Astrocyte of the cerebellum (primary cell): ENCODE data around the gene OR2L2.
"Not testable (repeated sequence)": the region's sequence is repeated elsewhere in the genome, so short reads cannot be mapped to it uniquely, and the experiment has no call there.

Source experiments
- DNase-seq: peaks from one replicate; pipeline ENCODE4 v3.0.0-alpha.2; 2011; ENCODE audit warnings: low read depth
- H3K4me3 ChIP-seq: 2 replicates; pipeline ENCODE4 v1.5.1; 2011; ENCODE audit warnings: mild to moderate bottlenecking, low read depth, low read length, moderate library complexity
- in situ Hi-C: cut with HindIII; loops from 2 replicates; pipeline ENCODE4 v1.10.0; 2017; ENCODE audit warnings: low sequenced_read_pairs
- TF ChIP-seq, protein P1 (sequence below): IDR thresholded peaks from 2 replicates; pipeline ENCODE4 v1.5.1; 2012; ENCODE audit warnings: low read length, low read depth, moderate library complexity, mild to moderate bottlenecking; ENCODE audit errors: missing control alignments

The OR2L2 gene

DNA sequence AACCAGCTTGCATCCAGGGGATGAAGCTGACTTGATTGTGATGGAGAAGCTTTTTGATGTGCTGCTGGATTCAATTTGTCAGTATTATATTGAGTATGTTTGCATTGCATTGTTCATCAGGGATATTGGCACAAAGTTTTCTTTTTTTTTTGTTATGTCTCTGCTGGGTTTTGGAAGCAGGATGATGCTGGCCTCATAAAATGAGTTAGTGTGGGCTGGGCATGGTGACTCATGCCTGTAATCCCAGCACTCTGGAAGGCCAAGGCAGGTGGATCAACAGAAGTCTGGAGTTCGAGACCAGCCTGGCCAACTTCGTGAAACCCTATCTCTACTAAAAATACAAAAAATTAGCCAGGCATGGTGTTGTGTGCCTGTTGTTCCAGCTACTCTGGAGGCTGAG is 25.4 kb downstream of the OR2L2 start:
- in situ Hi-C loops = no loop called here
- TF ChIP-seq, protein P1, sequence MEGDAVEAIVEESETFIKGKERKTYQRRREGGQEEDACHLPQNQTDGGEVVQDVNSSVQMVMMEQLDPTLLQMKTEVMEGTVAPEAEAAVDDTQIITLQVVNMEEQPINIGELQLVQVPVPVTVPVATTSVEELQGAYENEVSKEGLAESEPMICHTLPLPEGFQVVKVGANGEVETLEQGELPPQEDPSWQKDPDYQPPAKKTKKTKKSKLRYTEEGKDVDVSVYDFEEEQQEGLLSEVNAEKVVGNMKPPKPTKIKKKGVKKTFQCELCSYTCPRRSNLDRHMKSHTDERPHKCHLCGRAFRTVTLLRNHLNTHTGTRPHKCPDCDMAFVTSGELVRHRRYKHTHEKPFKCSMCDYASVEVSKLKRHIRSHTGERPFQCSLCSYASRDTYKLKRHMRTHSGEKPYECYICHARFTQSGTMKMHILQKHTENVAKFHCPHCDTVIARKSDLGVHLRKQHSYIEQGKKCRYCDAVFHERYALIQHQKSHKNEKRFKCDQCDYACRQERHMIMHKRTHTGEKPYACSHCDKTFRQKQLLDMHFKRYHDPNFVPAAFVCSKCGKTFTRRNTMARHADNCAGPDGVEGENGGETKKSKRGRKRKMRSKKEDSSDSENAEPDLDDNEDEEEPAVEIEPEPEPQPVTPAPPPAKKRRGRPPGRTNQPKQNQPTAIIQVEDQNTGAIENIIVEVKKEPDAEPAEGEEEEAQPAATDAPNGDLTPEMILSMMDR = no peak
- H3K4me3 ChIP-seq = no peak overlapping the region
- no peak for DNase-seq

DNA sequence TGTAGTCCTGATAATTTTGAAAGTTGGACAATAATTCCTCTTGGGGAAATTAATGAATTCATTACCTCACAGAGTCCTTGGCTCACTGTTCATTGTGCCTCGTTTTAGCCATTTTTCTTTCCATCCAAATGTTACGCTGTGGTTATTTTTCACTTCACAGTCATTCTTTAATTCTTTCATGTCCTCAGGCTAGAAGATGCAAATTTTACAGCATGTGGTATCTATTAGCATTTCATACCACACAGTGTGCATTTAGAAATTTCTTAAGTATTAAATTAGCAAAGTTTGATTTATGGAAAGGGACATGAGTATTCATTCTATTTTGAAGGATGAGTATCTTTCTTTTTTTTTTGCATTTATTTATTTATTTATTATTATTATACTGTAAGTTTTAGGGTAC is 35.2 kb downstream of the OR2L2 start:
- TF ChIP-seq, protein P1 = no peak
- in situ Hi-C loops = no loop called here
- no peak overlapping the region for H3K4me3 ChIP-seq
- no peak for DNase-seq

DNA sequence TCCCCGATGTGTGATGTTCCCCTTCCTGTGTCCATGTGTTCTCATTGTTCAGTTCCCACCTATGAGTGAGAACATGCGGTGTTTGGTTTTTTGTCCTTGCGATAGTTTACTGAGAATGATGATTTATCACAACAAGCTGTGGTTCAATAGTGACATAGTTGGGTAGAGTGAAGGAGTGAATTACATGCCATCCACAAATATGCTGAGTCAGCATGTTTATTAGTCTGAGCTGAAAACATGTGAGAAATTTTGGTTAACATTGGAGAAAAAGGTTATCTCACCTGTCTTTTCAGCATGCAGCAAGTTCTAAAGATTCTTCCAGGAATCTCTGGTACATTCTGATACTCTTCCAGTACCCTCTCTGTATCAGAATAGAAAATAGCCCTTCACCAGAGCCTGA is 35.7 kb downstream of the OR2L2 start:
- TF ChIP-seq, protein P1 = no peak
- no peak for DNase-seq
- in situ Hi-C loops = no loop called here
- no peak overlapping the region for H3K4me3 ChIP-seq

DNA sequence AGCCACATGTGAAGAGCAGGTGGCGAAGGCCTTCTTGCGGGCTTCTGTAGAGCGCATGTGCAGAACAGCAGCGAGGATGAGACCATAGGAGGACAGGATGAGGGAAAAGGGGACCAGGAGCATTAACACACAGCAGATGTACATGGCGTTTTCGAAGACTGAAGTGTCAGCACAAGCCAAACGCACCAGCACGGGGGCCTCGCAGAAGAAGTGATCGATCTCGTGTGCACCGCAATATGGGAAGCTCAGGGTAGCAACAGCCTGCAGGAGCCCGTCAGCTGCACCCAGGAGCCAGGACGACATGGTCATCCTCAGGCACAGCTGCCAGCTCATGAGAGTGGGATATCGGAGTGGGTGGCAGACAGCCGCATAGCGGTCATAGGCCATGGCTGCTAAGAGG is 54.0 kb downstream of the OR2L2 start:
- DNase-seq, in situ Hi-C loops, H3K4me3 ChIP-seq: not testable (repeated sequence)
